HL-60 (cell line): ENCODE measurements around the gene SCUBE1.

Experiments used
- DNase-seq, 2 experiments: peaks; one replicate each; pipeline ENCODE4 v3.0.0-alpha.2; 2010 to 2020; ENCODE audit warnings: low read depth in 1 of 2, low spot score in 1 of 2
- H3K27ac ChIP-seq: fragments of 250-450 bp; sonication (Bioruptor Pico); replicated peaks from 2 replicates; pipeline ENCODE4 v1.5.1; 2020; ENCODE audit warnings: mild to moderate bottlenecking, moderate library complexity
- H3K27me3 ChIP-seq: fragments of 250-450 bp; sonication (Bioruptor Pico); 2 replicates; pipeline ENCODE4 v1.5.1; 2021; ENCODE audit warnings: mild to moderate bottlenecking, moderate library complexity; ENCODE audit not compliant: insufficient read depth, poor library complexity, severe bottlenecking
- H3K4me3 ChIP-seq: replicated peaks from 2 replicates; pipeline ENCODE4 v1.5.1; 2011; ENCODE audit warnings: mild to moderate bottlenecking, control low read depth, low read length; ENCODE audit not compliant: insufficient read depth
- GABPA ChIP-seq: IDR thresholded peaks from 2 replicates; pipeline ENCODE4 v1.6.1; 2012; ENCODE audit warnings: low read depth
- POLR2AphosphoS5 ChIP-seq: IDR thresholded peaks from 2 replicates; pipeline ENCODE4 v1.6.1; 2012; ENCODE audit warnings: low read depth
- SPI1 ChIP-seq: IDR thresholded peaks from 2 replicates; pipeline ENCODE4 v1.6.1; 2012; ENCODE audit warnings: low read depth, mild to moderate bottlenecking, borderline replicate concordance
- TF ChIP-seq, protein P1 (sequence below): IDR thresholded peaks from 2 replicates; pipeline ENCODE4 v1.6.1; 2012; ENCODE audit warnings: low read depth; ENCODE audit not compliant: insufficient replicate concordance
- TF ChIP-seq, protein P2 (sequence below): IDR thresholded peaks from one replicate; pipeline ENCODE4 v1.5.1; 2011; ENCODE audit warnings: low read length, control low read depth, inconsistent platforms; ENCODE audit not compliant: insufficient read depth

The SCUBE1 gene

GRCh38 chr22:43385770-43386641, 42.8 kb upstream of the SCUBE1 start:
- Histone ChIP-seq H3K27me3 (no peaks in the 10 kb centered on the region), H3K4me3 (no peak overlapping the region), H3K27ac (no peak overlapping the region)
- TF ChIP-seq POLR2AphosphoS5 (no peak), GABPA (no peak), SPI1 (no peak)
- TF ChIP-seq, protein P1, sequence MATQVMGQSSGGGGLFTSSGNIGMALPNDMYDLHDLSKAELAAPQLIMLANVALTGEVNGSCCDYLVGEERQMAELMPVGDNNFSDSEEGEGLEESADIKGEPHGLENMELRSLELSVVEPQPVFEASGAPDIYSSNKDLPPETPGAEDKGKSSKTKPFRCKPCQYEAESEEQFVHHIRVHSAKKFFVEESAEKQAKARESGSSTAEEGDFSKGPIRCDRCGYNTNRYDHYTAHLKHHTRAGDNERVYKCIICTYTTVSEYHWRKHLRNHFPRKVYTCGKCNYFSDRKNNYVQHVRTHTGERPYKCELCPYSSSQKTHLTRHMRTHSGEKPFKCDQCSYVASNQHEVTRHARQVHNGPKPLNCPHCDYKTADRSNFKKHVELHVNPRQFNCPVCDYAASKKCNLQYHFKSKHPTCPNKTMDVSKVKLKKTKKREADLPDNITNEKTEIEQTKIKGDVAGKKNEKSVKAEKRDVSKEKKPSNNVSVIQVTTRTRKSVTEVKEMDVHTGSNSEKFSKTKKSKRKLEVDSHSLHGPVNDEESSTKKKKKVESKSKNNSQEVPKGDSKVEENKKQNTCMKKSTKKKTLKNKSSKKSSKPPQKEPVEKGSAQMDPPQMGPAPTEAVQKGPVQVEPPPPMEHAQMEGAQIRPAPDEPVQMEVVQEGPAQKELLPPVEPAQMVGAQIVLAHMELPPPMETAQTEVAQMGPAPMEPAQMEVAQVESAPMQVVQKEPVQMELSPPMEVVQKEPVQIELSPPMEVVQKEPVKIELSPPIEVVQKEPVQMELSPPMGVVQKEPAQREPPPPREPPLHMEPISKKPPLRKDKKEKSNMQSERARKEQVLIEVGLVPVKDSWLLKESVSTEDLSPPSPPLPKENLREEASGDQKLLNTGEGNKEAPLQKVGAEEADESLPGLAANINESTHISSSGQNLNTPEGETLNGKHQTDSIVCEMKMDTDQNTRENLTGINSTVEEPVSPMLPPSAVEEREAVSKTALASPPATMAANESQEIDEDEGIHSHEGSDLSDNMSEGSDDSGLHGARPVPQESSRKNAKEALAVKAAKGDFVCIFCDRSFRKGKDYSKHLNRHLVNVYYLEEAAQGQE, result no peak
- TF ChIP-seq, protein P2, sequence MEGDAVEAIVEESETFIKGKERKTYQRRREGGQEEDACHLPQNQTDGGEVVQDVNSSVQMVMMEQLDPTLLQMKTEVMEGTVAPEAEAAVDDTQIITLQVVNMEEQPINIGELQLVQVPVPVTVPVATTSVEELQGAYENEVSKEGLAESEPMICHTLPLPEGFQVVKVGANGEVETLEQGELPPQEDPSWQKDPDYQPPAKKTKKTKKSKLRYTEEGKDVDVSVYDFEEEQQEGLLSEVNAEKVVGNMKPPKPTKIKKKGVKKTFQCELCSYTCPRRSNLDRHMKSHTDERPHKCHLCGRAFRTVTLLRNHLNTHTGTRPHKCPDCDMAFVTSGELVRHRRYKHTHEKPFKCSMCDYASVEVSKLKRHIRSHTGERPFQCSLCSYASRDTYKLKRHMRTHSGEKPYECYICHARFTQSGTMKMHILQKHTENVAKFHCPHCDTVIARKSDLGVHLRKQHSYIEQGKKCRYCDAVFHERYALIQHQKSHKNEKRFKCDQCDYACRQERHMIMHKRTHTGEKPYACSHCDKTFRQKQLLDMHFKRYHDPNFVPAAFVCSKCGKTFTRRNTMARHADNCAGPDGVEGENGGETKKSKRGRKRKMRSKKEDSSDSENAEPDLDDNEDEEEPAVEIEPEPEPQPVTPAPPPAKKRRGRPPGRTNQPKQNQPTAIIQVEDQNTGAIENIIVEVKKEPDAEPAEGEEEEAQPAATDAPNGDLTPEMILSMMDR, result peak; percentile 76
- peak; percentile 58 to 79 for DNase-seq

DNA sequence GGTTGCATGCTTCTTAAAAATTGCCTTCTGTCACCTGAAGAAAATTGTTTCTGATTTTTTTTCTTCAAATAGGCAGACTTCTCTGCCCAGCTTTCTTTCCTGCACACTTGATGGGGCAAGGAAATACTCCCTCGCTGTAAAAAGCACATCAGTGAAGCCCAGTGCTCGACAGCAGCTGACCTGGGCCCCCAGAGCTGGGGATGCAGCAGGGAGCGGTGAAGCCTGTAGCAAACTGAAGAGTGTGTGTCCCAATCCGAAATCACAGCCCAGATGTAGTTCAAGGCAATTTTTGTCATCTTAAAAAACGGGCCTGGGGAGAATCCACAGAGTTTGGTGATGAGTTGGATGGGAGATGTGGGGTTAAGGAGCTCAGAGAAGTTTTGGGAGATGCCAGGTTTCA, 41.7 kb upstream of the SCUBE1 start:
- Histone ChIP-seq H3K4me3 (no peak overlapping the region), H3K27me3 (no peaks in the 10 kb centered on the region), H3K27ac (no peak overlapping the region)
- TF ChIP-seq POLR2AphosphoS5 (no peak), GABPA (no peak), SPI1 (no peak)
- TF ChIP-seq, protein P2, result no peak
- TF ChIP-seq, protein P1, result no peak
- DNase-seq, result no peak

GRCh38 chr22:43381693-43382092, 38.5 kb upstream of the SCUBE1 start:
- TF ChIP-seq GABPA (peak; percentile 54), SPI1 (no peak; the same call in 1 of the 2 replicates)
- peak; percentile 47 to 72 for DNase-seq
- no peaks in the 10 kb centered on the region for H3K27me3 ChIP-seq
- H3K4me3 ChIP-seq, result no peak overlapping the region
- H3K27ac ChIP-seq, result peak overlapping the region; percentile 42

GRCh38 chr22:43377896-43378704, 34.9 kb upstream of the SCUBE1 start:
- TF ChIP-seq POLR2AphosphoS5 (no peak), GABPA (no peak), SPI1 (no peak)
- TF ChIP-seq, protein P2, result no peak
- TF ChIP-seq, protein P1, result no peak

More at GRCh38 chr22:43377896-43378704, 34.9 kb upstream of the SCUBE1 start:
- H3K4me3 ChIP-seq, result no peak overlapping the region
- H3K27ac ChIP-seq, result no peak overlapping the region
- no peaks in the 10 kb centered on the region for H3K27me3 ChIP-seq
- DNase-seq, result peak; percentile 17 to 30
